ENCODE data around the gene KLHDC4.

The KLHDC4 gene

GRCh38 chr16:87703071-87703470 lies 62.7 kb downstream of the KLHDC4 start:
- Histone ChIP-seq H3K4me1 (ENCODE audit: control insufficient read depth in 1 of 2, insufficient read depth in 2 of 2, low read length in 2 of 2) (no peaks in the 10 kb centered on the region), H3K4me3 (ENCODE audit: low read depth in 1 of 2, low read length in 2 of 2) (no peak overlapping the region), H3K9me3 (ENCODE audit: control insufficient read depth in 1 of 2, low read length in 2 of 2) (no peaks in the 10 kb centered on the region), H3K27me3 (ENCODE audit: low read depth, low read length) (no peaks in the 10 kb centered on the region), H3K36me3 (ENCODE audit: control insufficient read depth in 1 of 2, insufficient read depth in 2 of 2, low read length in 2 of 2) (peaks cover 14 to 42% of the 10 kb centered on the region in 2 donors), H3K27ac (ENCODE audit: low read length) (no peak overlapping the region)

GRCh38 chr16:87702325-87702811 lies 63.4 kb downstream of the KLHDC4 start:
- peaks cover 14 to 36% of the 10 kb centered on the region in 2 donors for H3K36me3 ChIP-seq (ENCODE audit: control insufficient read depth in 1 of 2, insufficient read depth in 2 of 2, low read length in 2 of 2)
- no peaks in the 10 kb centered on the region for H3K27me3 ChIP-seq (ENCODE audit: low read depth, low read length)
- no peaks in the 10 kb centered on the region for H3K9me3 ChIP-seq (ENCODE audit: control insufficient read depth in 1 of 2, low read length in 2 of 2)
- no peak overlapping the region for H3K27ac ChIP-seq (ENCODE audit: low read length)
- H3K4me1 ChIP-seq (ENCODE audit: control insufficient read depth in 1 of 2, insufficient read depth in 2 of 2, low read length in 2 of 2), result no peaks in the 10 kb centered on the region
- H3K4me3 ChIP-seq (ENCODE audit: low read depth in 1 of 2, low read length in 2 of 2), result no peak overlapping the region

DNA sequence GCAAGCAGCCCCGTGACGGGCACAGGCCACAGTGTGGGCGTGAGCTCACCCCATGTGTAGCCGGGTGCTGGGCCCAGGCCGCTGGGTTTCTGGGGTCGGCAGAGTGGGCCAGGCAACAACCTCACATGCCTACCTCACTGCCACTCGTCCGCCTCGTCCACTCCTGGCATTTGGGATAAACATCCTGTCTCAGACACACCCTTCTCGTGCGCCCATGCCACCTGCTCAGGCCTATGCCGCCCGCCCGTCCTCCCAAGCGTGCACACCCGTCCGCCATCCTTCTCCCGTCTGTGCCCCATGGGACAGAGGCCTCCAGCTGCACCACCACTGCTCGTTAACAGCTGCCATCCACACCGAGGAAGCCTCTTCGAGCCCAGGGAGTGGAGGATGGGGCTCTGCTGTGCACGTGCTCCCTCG lies 64.3 kb downstream of the KLHDC4 start:
- no peak overlapping the region for H3K4me3 ChIP-seq (ENCODE audit: low read depth in 1 of 2, low read length in 2 of 2)
- H3K27me3 ChIP-seq (ENCODE audit: low read depth, low read length), result no peaks in the 10 kb centered on the region
- no peaks in the 10 kb centered on the region for H3K4me1 ChIP-seq (ENCODE audit: control insufficient read depth in 1 of 2, insufficient read depth in 2 of 2, low read length in 2 of 2)
- peaks cover 11 to 40% of the 10 kb centered on the region in 2 donors for H3K36me3 ChIP-seq (ENCODE audit: control insufficient read depth in 1 of 2, insufficient read depth in 2 of 2, low read length in 2 of 2)
- no peak overlapping the region for H3K27ac ChIP-seq (ENCODE audit: low read length)
- H3K9me3 ChIP-seq (ENCODE audit: control insufficient read depth in 1 of 2, low read length in 2 of 2), result no peaks in the 10 kb centered on the region

DNA sequence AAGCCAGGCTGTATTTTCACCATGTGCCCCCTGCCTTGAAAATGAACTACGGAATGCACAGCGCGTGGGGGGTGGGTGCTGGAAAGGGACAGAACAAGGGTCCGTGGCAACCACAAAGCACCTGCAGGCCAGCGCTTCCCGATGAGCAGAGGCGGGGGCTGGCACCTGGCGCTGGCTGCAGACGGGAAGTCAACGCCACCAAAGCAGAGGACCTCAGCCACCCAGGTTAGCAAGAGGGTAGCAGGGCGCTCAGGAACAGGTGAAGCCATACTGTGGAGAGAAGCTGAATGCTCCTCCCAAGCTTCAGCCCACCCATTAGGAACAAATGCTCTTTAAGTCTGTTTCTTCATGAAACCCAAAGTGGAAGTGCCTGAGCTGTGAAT lies 64.7 kb downstream of the KLHDC4 start:
- H3K36me3 ChIP-seq (ENCODE audit: control insufficient read depth in 1 of 2, insufficient read depth in 2 of 2, low read length in 2 of 2), result peaks cover 11 to 40% of the 10 kb centered on the region in 2 donors

DNA sequence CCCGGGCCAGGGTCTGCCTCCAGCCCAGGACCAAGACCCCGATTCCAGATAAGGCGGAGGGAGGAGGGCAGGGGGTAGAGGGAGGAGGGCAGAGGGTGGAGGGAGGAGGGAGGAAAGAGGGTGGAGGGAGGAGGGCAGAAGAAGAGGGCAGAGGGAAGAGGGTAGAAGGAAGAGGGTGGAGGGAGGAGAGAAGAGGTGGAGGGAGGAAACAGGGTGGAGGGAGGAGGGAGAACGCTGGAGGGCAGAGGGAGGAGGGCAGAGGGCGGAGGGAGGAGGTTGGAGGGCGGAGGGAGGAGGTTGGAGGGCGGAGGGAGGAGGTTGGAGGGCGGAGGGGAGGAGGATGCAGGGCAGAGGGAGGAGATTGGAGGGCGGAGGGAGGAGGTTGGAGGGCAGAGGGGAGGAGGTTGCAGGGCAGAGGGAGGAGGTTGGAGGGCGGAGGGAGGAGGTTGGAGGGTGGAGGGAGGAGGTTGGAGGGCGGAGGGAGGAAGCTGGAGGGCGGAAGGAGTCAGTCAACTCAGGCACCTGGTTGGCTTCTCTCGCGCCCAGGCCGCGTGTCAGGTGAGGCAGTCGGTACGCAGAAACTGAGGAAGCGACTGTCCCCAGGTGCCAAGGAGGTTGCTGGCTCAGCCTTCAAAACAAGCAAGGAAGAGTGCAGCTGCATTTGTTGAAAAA lies 65.2 kb downstream of the KLHDC4 start:
- Histone ChIP-seq H3K4me3 (ENCODE audit: low read depth in 1 of 2, low read length in 2 of 2) (no peak overlapping the region), H3K9me3 (ENCODE audit: control insufficient read depth in 1 of 2, low read length in 2 of 2) (no peaks in the 10 kb centered on the region), H3K27me3 (ENCODE audit: low read depth, low read length) (no peaks in the 10 kb centered on the region), H3K27ac (ENCODE audit: low read length) (no peak overlapping the region), H3K36me3 (ENCODE audit: control insufficient read depth in 1 of 2, insufficient read depth in 2 of 2, low read length in 2 of 2) (peaks cover 11 to 40% of the 10 kb centered on the region in 2 donors), H3K4me1 (ENCODE audit: control insufficient read depth in 1 of 2, insufficient read depth in 2 of 2, low read length in 2 of 2) (no peaks in the 10 kb centered on the region)

More for the DNA sequence above, 64.7 kb downstream of the KLHDC4 start:
- Histone ChIP-seq H3K4me1 (ENCODE audit: control insufficient read depth in 1 of 2, insufficient read depth in 2 of 2, low read length in 2 of 2) (no peaks in the 10 kb centered on the region), H3K4me3 (ENCODE audit: low read depth in 1 of 2, low read length in 2 of 2) (no peak overlapping the region), H3K27ac (ENCODE audit: low read length) (no peak overlapping the region), H3K27me3 (ENCODE audit: low read depth, low read length) (no peaks in the 10 kb centered on the region), H3K9me3 (ENCODE audit: control insufficient read depth in 1 of 2, low read length in 2 of 2) (no peaks in the 10 kb centered on the region)

- Histone ChIP-seq H3K27me3 (ENCODE audit: low read depth, low read length) (no peaks in the 10 kb centered on the region), H3K9me3 (ENCODE audit: control insufficient read depth in 1 of 2, low read length in 2 of 2) (no peaks in the 10 kb centered on the region), H3K4me3 (ENCODE audit: low read depth in 1 of 2, low read length in 2 of 2) (no peak overlapping the region), H3K36me3 (ENCODE audit: control insufficient read depth in 1 of 2, insufficient read depth in 2 of 2, low read length in 2 of 2) (peaks cover 10 to 40% of the 10 kb centered on the region in 2 donors), H3K4me1 (ENCODE audit: control insufficient read depth in 1 of 2, insufficient read depth in 2 of 2, low read length in 2 of 2) (no peaks in the 10 kb centered on the region), H3K27ac (ENCODE audit: low read length) (no peak overlapping the region)
Measured at GRCh38 chr16:87698676-87699199, 67.0 kb downstream of the KLHDC4 start.

DNA sequence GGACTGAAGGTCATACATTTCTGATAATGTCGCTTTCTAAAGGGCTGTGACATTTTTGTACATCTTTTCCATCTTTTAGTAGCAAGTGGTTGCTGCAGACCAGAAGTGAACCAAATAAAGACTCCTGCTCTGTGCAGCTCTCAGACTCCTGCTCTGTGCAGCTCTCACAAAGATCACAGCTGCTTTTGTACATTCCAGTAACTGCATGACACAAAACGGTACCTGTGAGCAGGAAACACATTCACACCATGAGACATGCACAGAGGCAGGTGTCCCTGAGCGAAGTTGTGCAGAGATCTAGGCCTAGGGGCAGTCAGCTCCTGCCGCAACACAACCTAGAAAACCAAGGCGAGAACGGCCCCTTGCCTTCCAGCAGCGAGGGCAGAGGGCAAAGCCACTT lies 67.5 kb downstream of the KLHDC4 start:
- no peaks in the 10 kb centered on the region for H3K4me1 ChIP-seq (ENCODE audit: control insufficient read depth in 1 of 2, insufficient read depth in 2 of 2, low read length in 2 of 2)
- peaks cover 5 to 39% of the 10 kb centered on the region in 2 donors for H3K36me3 ChIP-seq (ENCODE audit: control insufficient read depth in 1 of 2, insufficient read depth in 2 of 2, low read length in 2 of 2)

GRCh38 chr16:87697792-87698191 lies 68.0 kb downstream of the KLHDC4 start:
- no peaks in the 10 kb centered on the region for H3K4me1 ChIP-seq (ENCODE audit: control insufficient read depth in 1 of 2, insufficient read depth in 2 of 2, low read length in 2 of 2)
- no peak overlapping the region for H3K4me3 ChIP-seq (ENCODE audit: low read depth in 1 of 2, low read length in 2 of 2)
- no peaks in the 10 kb centered on the region for H3K9me3 ChIP-seq (ENCODE audit: control insufficient read depth in 1 of 2, low read length in 2 of 2)
- peaks cover 2 to 35% of the 10 kb centered on the region in 2 donors for H3K36me3 ChIP-seq (ENCODE audit: control insufficient read depth in 1 of 2, insufficient read depth in 2 of 2, low read length in 2 of 2)
- no peaks in the 10 kb centered on the region for H3K27me3 ChIP-seq (ENCODE audit: low read depth, low read length)
- H3K27ac ChIP-seq (ENCODE audit: low read length), result no peak overlapping the region

More for the DNA sequence above, 67.5 kb downstream of the KLHDC4 start:
- Histone ChIP-seq H3K27me3 (ENCODE audit: low read depth, low read length) (no peaks in the 10 kb centered on the region), H3K27ac (ENCODE audit: low read length) (no peak overlapping the region), H3K4me3 (ENCODE audit: low read depth in 1 of 2, low read length in 2 of 2) (no peak overlapping the region), H3K9me3 (ENCODE audit: control insufficient read depth in 1 of 2, low read length in 2 of 2) (no peaks in the 10 kb centered on the region)

GRCh38 chr16:87697256-87697655 lies 68.5 kb downstream of the KLHDC4 start:
- no peak overlapping the region for H3K27ac ChIP-seq (ENCODE audit: low read length)
- no peaks in the 10 kb centered on the region for H3K9me3 ChIP-seq (ENCODE audit: control insufficient read depth in 1 of 2, low read length in 2 of 2)
- H3K4me3 ChIP-seq (ENCODE audit: low read depth in 1 of 2, low read length in 2 of 2), result no peak overlapping the region
- peaks cover 0 to 29% of the 10 kb centered on the region in 2 donors for H3K36me3 ChIP-seq (ENCODE audit: control insufficient read depth in 1 of 2, insufficient read depth in 2 of 2, low read length in 2 of 2)
- no peaks in the 10 kb centered on the region for H3K4me1 ChIP-seq (ENCODE audit: control insufficient read depth in 1 of 2, insufficient read depth in 2 of 2, low read length in 2 of 2)
- no peaks in the 10 kb centered on the region for H3K27me3 ChIP-seq (ENCODE audit: low read depth, low read length)

- Histone ChIP-seq H3K36me3 (ENCODE audit: control insufficient read depth in 1 of 2, insufficient read depth in 2 of 2, low read length in 2 of 2) (peaks cover 0 to 24% of the 10 kb centered on the region in 2 donors), H3K9me3 (ENCODE audit: control insufficient read depth in 1 of 2, low read length in 2 of 2) (no peaks in the 10 kb centered on the region), H3K27me3 (ENCODE audit: low read depth, low read length) (no peaks in the 10 kb centered on the region), H3K27ac (ENCODE audit: low read length) (no peak overlapping the region), H3K4me1 (ENCODE audit: control insufficient read depth in 1 of 2, insufficient read depth in 2 of 2, low read length in 2 of 2) (peaks cover 0 to 1% of the 10 kb centered on the region in 2 donors), H3K4me3 (ENCODE audit: low read depth in 1 of 2, low read length in 2 of 2) (no peak overlapping the region)
Measured at GRCh38 chr16:87696726-87697125, 69.1 kb downstream of the KLHDC4 start.

DNA sequence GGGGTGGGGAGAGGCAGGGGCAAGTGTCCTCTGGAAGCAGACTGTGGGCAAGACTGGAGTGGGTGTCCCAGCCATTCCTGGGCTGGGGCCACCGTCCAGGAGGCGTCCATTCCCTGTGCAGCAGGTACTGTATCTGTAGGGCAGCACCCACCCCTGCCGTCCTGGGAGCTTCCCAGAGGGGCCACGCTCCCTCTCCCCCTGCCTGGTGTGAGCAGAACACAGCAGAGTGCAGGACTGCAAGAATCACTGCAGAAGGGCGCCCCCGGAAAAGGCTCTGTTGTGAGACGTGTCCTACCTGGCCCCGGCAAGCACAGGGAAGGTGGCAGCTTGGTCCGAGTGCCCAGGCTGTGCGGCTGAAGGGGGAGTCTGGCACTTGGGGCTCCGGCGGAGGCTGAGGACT lies 70.3 kb downstream of the KLHDC4 start:
- peaks cover 0 to 9% of the 10 kb centered on the region in 2 donors for H3K4me1 ChIP-seq (ENCODE audit: control insufficient read depth in 1 of 2, insufficient read depth in 2 of 2, low read length in 2 of 2)
- no peaks in the 10 kb centered on the region for H3K9me3 ChIP-seq (ENCODE audit: control insufficient read depth in 1 of 2, low read length in 2 of 2)
- H3K27me3 ChIP-seq (ENCODE audit: low read depth, low read length), result no peaks in the 10 kb centered on the region
- peaks cover 0 to 19% of the 10 kb centered on the region in 2 donors for H3K36me3 ChIP-seq (ENCODE audit: control insufficient read depth in 1 of 2, insufficient read depth in 2 of 2, low read length in 2 of 2)
- no peak overlapping the region for H3K4me3 ChIP-seq (ENCODE audit: low read depth in 1 of 2, low read length in 2 of 2)
- no peak overlapping the region for H3K27ac ChIP-seq (ENCODE audit: low read length)
